Measurements from ENCODE around the gene RAB29.

Gene RAB29

DNA sequence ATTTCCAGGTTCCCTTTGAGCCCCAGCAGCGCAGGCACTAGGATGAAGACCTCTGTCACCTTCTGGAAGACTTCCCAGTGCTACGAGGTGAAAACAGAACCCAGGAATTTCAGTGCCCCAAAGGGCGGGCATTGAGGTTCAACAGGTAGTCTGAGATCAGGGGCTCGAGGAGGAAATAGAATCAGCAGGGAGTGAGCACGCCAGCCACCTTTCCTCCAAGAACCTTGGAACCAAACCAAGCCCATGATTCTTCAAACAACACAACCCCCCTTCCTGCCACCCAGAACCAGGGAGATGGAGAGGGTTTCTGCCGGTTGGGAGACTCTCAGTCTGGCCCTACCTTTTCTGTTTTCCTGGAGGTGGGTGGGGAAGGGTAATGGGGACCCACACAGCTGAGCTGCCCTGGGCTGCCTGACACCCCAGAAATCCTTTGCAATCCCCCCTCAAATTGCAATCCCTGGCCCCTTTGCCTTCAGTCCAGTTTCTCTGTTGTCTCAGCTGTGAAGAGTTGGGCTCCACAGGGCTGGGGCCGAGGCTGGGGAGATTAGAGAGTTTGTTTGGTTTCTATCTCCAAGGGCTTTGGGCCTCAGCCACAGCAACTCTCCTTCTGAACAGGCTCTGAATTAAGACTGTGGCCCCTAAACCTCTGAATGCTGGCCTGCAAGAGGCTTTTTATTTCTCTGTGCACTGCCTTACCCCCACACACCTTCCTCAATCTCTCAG is 25.9 kb upstream of the RAB29 start:
- H3K4me1 ChIP-seq (ENCODE audit: control insufficient read depth, insufficient read depth, low read length), result no peaks in the 10 kb centered on the region
- H3K9me3 ChIP-seq (ENCODE audit: control insufficient read depth, insufficient read depth, low read depth, low read length), result no peaks in the 10 kb centered on the region
- peak; percentile 87 for TF ChIP-seq SCRT2 (tag by site-specific recombination; IDR thresholded peaks at IDR 0.05)
- no peak for TF ChIP-seq ZNF248 (tag by site-specific recombination; IDR thresholded peaks at IDR 0.05)
- no peak overlapping the region for H3K27ac ChIP-seq (ENCODE audit: extremely low read depth, low read depth, low read length)
- ChIA-PET CTCF (interaction anchor here (1.5 kb wide), 1 partner anchor 10 kb away, joined by 4 read pairs; no protein-coding TSS in a partner anchor), POLR2A (no interaction called here)
- peaks cover 3 to 66% of the 10 kb centered on the region in 2 experiments for H3K36me3 ChIP-seq (ENCODE audit: control insufficient read depth in 2 of 2, insufficient read depth in 1 of 2, low read length in 2 of 2)
- no peak overlapping the region for H3K4me3 ChIP-seq (ENCODE audit: low read depth, low read length)

DNA sequence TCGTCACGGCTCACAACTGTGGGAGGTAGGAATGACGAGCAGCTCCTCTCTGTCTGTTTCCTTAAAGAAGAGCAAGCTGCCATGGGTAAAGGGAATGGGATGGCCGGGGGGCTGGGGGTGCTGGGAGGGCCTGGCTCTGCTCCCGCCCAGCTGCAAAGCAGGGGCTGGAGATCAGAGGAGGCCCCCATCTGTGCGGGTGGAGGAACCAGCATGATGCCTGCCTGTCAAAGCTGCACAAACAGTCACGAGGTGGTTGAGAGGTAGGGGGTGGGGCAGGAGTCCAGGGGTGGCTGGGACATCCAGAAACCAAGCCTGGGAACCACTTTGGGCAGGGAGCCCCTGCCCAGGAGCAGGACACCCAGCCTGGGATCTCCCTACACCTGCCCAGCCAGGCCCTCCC is 25.1 kb upstream of the RAB29 start:
- TF ChIP-seq ZIC2 (tag by site-specific recombination; IDR thresholded peaks at IDR 0.05), result peak; percentile 81
- no peak for TF ChIP-seq ZNF221 (tag by site-specific recombination; IDR thresholded peaks at IDR 0.05; ENCODE audit: borderline replicate concordance)
- no peak for TF ChIP-seq ZNF473 (tag by site-specific recombination; IDR thresholded peaks at IDR 0.05)
- no peak for TF ChIP-seq ZNF548 (tag by site-specific recombination; IDR thresholded peaks at IDR 0.05)
- no peak for TF ChIP-seq ZNF837 (tag by site-specific recombination; IDR thresholded peaks at IDR 0.05)
- TF ChIP-seq, protein P1, sequence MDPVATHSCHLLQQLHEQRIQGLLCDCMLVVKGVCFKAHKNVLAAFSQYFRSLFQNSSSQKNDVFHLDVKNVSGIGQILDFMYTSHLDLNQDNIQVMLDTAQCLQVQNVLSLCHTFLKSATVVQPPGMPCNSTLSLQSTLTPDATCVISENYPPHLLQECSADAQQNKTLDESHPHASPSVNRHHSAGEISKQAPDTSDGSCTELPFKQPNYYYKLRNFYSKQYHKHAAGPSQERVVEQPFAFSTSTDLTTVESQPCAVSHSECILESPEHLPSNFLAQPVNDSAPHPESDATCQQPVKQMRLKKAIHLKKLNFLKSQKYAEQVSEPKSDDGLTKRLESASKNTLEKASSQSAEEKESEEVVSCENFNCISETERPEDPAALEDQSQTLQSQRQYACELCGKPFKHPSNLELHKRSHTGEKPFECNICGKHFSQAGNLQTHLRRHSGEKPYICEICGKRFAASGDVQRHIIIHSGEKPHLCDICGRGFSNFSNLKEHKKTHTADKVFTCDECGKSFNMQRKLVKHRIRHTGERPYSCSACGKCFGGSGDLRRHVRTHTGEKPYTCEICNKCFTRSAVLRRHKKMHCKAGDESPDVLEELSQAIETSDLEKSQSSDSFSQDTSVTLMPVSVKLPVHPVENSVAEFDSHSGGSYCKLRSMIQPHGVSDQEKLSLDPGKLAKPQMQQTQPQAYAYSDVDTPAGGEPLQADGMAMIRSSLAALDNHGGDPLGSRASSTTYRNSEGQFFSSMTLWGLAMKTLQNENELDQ (tag by site-specific recombination; IDR thresholded peaks at IDR 0.05; ENCODE audit: low read depth), result no peak
- TF ChIP-seq, protein P2, sequence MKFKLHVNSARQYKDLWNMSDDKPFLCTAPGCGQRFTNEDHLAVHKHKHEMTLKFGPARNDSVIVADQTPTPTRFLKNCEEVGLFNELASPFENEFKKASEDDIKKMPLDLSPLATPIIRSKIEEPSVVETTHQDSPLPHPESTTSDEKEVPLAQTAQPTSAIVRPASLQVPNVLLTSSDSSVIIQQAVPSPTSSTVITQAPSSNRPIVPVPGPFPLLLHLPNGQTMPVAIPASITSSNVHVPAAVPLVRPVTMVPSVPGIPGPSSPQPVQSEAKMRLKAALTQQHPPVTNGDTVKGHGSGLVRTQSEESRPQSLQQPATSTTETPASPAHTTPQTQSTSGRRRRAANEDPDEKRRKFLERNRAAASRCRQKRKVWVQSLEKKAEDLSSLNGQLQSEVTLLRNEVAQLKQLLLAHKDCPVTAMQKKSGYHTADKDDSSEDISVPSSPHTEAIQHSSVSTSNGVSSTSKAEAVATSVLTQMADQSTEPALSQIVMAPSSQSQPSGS (tag by site-specific recombination; IDR thresholded peaks at IDR 0.05; ENCODE audit: low read depth), result no peak
- no peak for TF ChIP-seq SCRT2 (tag by site-specific recombination; IDR thresholded peaks at IDR 0.05)
- Histone ChIP-seq H3K4me3 (ENCODE audit: low read depth, low read length) (no peak overlapping the region), H3K36me3 (ENCODE audit: control insufficient read depth in 2 of 2, insufficient read depth in 1 of 2, low read length in 2 of 2) (peaks cover 3 to 68% of the 10 kb centered on the region in 2 experiments), H3K4me1 (ENCODE audit: control insufficient read depth, insufficient read depth, low read length) (no peaks in the 10 kb centered on the region), H3K27ac (ENCODE audit: extremely low read depth, low read depth, low read length) (no peak overlapping the region), H3K9me3 (ENCODE audit: control insufficient read depth, insufficient read depth, low read depth, low read length) (no peaks in the 10 kb centered on the region)
- ChIA-PET POLR2A (no interaction called here), CTCF (interaction anchor here (1.1 to 1.3 kb wide), 2 partner anchors 9 to 177 kb away, joined by 3 to 5 read pairs; no protein-coding TSS in a partner anchor)

DNA sequence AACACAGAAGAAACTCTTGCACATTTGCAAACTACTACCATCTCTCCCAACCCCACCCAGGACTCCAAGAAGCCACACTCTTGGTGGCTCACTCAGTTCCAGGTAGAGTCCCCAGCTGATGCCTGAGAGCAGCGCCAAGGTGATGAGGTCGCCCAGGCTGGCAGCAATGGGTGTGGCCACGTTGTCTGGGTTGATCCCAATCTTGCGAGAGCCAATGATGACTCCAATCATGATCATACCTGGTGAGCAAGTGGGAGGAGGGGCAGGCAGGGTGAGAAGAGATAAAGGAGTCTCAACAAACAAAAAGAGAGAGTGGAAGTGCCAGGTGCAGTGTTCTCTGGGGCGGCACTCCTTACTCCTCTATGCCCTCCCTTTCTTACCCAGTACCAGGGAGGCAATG is 23.3 kb upstream of the RAB29 start:
- Histone ChIP-seq H3K4me3 (ENCODE audit: low read depth, low read length) (no peak overlapping the region), H3K9me3 (ENCODE audit: control insufficient read depth, insufficient read depth, low read depth, low read length) (no peaks in the 10 kb centered on the region), H3K36me3 (ENCODE audit: control insufficient read depth in 2 of 2, insufficient read depth in 1 of 2, low read length in 2 of 2) (peaks cover under 1 to 71% of the 10 kb centered on the region in 2 experiments), H3K27ac (ENCODE audit: extremely low read depth, low read depth, low read length) (no peak overlapping the region), H3K4me1 (ENCODE audit: control insufficient read depth, insufficient read depth, low read length) (no peaks in the 10 kb centered on the region)
- CTCF ChIA-PET, result no interaction called here
- TF ChIP-seq, protein P3, sequence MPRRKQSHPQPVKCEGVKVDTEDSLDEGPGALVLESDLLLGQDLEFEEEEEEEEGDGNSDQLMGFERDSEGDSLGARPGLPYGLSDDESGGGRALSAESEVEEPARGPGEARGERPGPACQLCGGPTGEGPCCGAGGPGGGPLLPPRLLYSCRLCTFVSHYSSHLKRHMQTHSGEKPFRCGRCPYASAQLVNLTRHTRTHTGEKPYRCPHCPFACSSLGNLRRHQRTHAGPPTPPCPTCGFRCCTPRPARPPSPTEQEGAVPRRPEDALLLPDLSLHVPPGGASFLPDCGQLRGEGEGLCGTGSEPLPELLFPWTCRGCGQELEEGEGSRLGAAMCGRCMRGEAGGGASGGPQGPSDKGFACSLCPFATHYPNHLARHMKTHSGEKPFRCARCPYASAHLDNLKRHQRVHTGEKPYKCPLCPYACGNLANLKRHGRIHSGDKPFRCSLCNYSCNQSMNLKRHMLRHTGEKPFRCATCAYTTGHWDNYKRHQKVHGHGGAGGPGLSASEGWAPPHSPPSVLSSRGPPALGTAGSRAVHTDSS (tag by site-specific recombination; IDR thresholded peaks at IDR 0.05), result no peak
- TF ChIP-seq, protein P4, sequence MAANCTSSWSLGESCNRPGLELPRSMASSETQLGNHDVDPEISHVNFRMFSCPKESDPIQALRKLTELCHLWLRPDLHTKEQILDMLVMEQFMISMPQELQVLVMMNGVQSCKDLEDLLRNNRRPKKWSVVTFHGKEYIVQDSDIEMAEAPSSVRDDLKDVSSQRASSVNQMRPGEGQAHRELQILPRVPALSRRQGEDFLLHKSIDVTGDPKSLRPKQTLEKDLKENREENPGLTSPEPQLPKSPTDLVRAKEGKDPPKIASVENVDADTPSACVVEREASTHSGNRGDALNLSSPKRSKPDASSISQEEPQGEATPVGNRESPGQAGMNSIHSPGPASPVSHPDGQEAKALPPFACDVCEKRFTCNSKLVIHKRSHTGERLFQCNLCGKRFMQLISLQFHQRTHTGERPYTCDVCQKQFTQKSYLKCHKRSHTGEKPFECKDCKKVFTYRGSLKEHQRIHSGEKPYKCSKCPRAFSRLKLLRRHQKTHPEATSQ (tag by site-specific recombination; IDR thresholded peaks at IDR 0.05), result no peak
- no peak for TF ChIP-seq ZNF202 (tag by site-specific recombination; IDR thresholded peaks at IDR 0.05; ENCODE audit: borderline replicate concordance)
- TF ChIP-seq ZNF138 (tag by site-specific recombination; IDR thresholded peaks at IDR 0.05; ENCODE audit: borderline replicate concordance), result no peak
- no peak for TF ChIP-seq ZNF155 (tag by site-specific recombination; IDR thresholded peaks at IDR 0.05)
- TF ChIP-seq ZNF391 (tag by site-specific recombination; IDR thresholded peaks at IDR 0.05; ENCODE audit: borderline replicate concordance, low read depth), result no peak
- no peak for TF ChIP-seq ZNF214 (tag by site-specific recombination; IDR thresholded peaks at IDR 0.05; ENCODE audit: borderline replicate concordance)
- TF ChIP-seq KLF10 (tag by site-specific recombination; IDR thresholded peaks at IDR 0.05), result no peak
- POLR2A ChIA-PET, result no interaction called here

Measured in HEK293 (cell line).